ENCODE data around the gene PPP1R13B.
"Not testable (repeated sequence)": the region's sequence is repeated elsewhere in the genome, so short reads cannot be mapped to it uniquely, and the experiment has no call there.

Gene PPP1R13B

DNA sequence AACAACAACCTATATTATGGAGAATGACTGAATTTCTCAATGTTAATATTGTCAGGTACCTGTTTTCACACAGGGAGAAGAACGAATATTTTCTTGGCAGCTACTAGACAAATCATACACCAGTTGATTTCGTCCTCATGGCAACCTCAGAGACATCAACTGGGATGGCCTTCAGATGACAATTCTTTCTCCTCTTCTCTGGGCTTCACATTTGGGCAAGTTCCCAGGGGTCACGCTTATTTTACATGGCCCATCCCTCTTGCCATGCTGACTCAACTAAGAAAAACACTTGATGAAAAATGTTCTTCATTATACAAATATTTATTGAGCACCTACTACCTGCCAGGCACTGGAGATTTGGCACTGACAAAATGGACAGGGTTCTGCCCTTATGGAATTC, 29.0 kb downstream of the PPP1R13B start:
- no peak overlapping the region for H3K4me3 ChIP-seq (ENCODE audit: low read length)
- no peak for TF ChIP-seq ZNF274 (IDR thresholded peaks at IDR 0.05; ENCODE audit: low read depth, low read length)

DNA sequence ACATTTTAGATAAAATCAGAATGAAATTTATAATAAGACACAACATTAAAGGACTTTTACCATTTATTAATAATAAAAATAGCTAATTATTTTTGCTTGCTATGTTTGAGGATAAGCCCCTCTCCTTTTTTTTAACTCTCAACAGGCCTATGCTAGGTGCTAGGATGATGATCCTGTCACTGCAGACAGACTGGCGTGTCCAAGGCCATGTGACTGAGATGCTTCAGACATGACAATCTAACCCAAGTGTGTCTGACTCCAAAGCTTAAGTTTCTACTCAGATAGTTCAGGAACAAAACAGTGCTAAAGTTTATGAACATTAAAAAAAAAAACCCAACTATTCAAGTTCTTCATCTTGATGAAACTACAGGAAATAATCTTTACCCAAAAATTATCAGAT, 29.8 kb downstream of the PPP1R13B start:
- no peak overlapping the region for H3K4me3 ChIP-seq (ENCODE audit: low read length)
- no peak for TF ChIP-seq ZNF274 (IDR thresholded peaks at IDR 0.05; ENCODE audit: low read depth, low read length)

DNA sequence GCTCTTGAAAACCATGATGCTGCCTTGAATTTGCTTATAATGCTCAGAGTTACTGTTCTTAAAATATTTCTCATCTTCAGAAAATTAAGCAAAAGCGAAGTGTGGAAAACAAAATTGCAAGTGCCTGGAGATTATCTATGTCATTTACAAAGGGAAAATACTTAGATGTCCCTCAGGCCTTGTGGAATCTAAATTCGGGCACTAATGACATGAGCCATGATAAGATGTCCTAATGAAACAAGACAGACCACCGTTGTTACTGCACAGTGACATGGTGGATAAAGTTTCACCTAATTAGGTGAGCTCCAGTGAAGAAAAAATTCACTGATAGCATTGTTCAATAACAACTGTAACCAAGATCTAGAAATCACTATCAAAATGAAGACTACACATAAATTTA, 30.4 kb downstream of the PPP1R13B start:
- no peak overlapping the region for H3K4me3 ChIP-seq (ENCODE audit: low read length)
- TF ChIP-seq ZNF274 (IDR thresholded peaks at IDR 0.05; ENCODE audit: low read depth, low read length) = no peak

DNA sequence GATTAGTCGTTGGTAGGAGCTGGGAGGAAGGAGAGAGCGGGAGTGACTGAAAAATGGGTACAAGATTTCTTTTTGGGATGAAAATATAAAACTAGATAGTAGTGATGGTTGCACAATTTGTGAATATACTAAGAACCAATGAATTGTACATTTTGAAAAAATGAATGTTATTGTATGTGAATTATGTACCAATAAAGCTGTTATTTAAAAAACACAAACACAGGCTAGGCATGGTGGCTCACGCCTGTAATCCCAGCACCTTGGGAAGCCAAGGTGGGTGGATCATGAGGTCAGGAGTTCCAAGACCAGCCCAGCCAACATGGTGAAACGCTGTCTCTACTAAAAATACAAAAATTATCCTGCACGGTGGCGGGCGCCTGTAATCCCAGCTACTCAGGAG, 32.1 kb downstream of the PPP1R13B start:
- no peak overlapping the region for H3K4me3 ChIP-seq (ENCODE audit: low read length)
- TF ChIP-seq ZNF274 (IDR thresholded peaks at IDR 0.05; ENCODE audit: low read depth, low read length) = no peak

DNA sequence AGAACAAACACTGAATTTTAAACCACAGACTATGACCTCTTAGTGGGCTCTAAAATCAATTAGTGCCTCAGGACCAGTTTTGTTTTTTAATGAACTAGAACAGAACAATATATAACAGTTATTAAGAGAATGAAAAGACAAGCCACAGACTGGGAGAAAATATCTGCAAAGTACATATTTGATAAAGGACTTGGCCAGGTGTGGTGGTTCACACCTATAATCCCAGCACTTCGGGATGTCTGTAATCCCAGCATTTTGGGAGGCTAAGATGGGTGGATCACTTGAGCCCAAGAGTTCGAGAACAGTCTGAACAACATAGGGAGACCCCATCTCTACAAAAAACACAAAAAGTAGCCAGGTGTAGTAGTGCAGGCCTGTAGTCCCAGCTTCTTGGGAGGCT, 36.2 kb downstream of the PPP1R13B start:
- no peak for TF ChIP-seq ZNF274 (IDR thresholded peaks at IDR 0.05; ENCODE audit: low read depth, low read length)
- H3K4me3 ChIP-seq (ENCODE audit: low read length) = no peak overlapping the region

DNA sequence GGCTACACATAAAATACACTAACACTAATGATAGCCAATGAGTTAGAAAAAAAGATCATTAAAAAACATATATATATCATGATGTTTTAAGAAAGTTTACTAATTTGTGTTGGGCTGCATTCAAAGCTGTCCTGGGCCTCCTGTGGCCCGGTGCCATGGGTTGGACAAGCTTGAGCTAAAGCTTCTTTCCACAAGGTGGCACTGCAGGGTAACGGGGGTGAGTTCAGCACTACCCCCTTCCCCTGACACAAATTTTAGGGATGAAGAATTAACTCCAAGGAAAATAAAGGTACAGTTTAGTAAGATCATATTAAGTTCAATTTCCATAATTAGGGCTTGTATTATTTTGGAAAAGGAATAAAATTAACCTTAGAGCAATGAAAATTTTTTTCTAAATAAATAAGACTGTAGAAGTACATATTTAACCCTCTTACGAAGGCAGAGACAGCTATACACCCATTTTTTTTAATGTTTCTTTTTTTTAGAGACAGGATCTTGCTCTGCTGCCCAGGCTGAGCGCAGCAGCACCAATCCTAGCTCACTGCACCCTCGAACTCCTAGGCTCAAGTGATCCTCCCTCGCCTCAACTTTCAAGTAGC, 38.9 kb downstream of the PPP1R13B start:
- TF ChIP-seq ZNF274 (IDR thresholded peaks at IDR 0.05; ENCODE audit: low read depth, low read length) = no peak
- no peak overlapping the region for H3K4me3 ChIP-seq (ENCODE audit: low read length)

DNA sequence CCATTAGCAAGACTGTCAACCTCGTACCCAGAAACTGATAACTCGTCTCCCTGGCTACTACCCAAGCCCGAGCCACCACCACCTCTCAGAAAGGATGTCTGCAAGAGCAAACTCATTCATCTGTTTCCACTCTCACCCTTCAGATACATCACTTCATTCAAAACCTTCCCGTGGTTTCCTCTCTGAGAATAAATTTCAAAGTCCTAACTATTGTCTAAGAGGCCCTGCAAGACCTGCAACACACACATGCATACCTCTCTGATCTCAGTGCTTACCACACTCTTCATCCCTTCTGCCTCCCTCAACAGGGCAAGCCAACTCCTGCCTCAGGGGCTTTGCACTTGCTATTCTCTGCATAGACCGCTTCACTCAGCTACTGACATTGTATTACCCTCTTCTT, 40.6 kb downstream of the PPP1R13B start:
- TF ChIP-seq ZNF274 (IDR thresholded peaks at IDR 0.05; ENCODE audit: low read depth, low read length) = no peak
- H3K4me3 ChIP-seq (ENCODE audit: low read length) = no peak overlapping the region

DNA sequence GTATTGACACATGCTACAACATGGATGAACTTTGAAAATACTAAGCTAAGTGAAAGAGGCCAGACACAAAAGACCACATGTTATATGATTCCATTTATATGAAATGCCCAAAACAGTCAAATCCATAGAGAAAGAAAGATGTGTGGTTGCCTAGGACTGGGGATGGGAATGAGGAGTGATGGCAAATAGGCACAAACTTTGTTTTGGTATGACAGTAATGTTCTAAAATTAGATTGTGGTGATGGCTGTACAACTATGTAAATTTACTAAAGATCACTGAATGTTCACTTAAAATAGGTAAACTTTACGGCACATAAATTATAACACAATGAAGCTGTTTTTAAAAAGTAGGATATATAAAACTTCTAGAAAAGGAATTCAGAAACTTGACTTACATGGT, 41.7 kb downstream of the PPP1R13B start:
- TF ChIP-seq ZNF274 (IDR thresholded peaks at IDR 0.05; ENCODE audit: low read depth, low read length) = no peak
- H3K4me3 ChIP-seq (ENCODE audit: low read length) = no peak overlapping the region

DNA sequence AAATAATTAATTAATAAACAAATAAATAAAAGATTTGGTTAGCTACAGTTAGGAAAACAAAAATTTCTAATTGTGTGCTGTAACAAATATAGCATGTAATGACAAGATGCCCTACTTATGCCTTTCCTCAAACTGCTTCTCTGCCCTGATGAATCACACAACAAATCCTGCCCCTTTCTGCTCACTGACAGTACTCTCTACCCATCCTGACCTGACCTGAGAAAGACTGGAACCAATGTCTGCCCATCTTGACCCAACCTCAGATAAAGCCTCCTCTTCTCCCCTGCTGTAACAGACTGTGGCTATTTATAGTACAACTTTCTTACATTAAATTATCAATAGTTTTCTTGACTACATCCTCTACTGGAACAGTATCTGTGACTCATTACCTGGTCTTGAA, 43.7 kb downstream of the PPP1R13B start:
- no peak overlapping the region for H3K4me3 ChIP-seq (ENCODE audit: low read length)
- TF ChIP-seq ZNF274 (IDR thresholded peaks at IDR 0.05; ENCODE audit: low read depth, low read length) = no peak

DNA sequence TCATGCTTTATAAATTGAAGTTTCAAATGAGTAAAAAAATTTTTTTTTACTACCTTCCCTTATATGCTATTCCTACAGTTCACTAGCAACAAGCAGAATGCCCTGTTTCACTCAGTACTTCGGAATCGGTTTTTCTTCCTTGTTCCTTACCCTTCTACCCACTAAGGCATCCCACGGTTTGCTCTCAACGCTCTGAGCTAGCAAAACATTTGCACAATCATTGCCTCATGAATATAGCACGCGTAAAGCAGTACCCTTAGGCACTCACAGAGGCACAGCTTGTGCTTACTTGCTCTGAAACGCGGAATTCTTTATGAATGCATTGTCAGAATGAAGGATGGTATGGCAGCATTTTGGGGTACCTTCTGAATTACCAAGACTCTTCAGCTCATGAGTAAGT, 45.0 kb downstream of the PPP1R13B start:
- no peak for TF ChIP-seq ZNF274 (IDR thresholded peaks at IDR 0.05; ENCODE audit: low read depth, low read length)
- H3K4me3 ChIP-seq (ENCODE audit: low read length) = no peak overlapping the region

DNA sequence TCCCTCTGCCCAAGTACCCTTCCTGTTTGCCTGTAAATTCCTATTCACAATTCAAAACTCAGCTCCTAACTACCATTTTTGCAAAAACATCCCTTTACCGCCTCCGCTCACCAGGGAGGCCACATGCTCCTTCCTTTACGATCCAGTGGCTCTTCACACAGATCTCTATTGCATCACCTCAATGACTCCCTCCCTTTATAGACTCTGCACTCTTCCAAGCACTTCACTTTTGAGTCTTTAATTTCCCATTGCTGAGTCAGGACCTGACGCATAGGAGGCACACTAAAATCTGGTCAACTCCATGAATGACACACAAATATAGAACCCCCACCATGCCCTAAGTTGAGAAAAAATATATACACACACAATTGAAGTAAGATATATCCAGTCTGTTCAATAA, 45.9 kb downstream of the PPP1R13B start:
- H3K4me3 ChIP-seq (ENCODE audit: low read length) = no peak overlapping the region
- TF ChIP-seq ZNF274 (IDR thresholded peaks at IDR 0.05; ENCODE audit: low read depth, low read length) = no peak

DNA sequence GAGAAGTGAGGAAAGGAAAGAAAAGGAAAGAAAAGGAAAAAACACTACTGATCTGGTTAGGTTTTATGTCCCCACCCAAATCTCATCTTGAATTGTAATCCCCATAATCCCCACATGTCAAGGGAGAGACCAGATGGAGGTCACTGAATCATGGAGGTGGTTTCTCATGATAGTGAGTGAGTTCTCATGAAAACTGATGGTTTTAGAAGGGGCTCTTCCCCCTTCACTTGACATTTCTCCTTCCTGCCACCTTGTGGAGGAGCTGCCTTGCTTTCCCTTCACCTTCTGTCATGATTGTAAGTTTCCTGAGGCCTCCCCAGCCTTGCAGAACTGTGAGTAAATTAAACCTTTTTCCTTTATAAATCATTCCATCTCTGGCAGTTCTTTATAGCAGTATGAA, 54.2 kb downstream of the PPP1R13B start:
- not testable (repeated sequence) for H3K4me3 ChIP-seq (ENCODE audit: low read length)

DNA sequence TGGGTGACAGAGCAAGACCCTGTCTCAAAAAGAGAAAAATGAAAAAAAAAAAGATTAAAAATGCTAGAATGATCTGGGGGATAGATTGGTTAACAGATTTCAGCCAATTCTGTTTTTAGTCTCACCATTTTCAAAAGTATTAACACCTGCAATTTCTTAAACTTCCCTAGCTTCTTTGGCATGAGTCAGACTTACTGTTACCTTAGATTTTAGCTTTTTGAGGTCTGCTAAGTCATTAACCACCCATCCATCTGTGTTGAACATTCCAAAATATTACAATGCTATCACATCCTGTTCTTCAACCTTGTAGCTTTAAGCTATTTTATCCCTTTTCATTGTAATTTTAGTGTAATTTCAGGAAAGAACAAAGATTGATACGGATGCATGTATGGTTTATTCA, 59.3 kb downstream of the PPP1R13B start:
- no peak for TF ChIP-seq ZNF274 (IDR thresholded peaks at IDR 0.05; ENCODE audit: low read depth, low read length)
- H3K4me3 ChIP-seq (ENCODE audit: low read length) = no peak overlapping the region

DNA sequence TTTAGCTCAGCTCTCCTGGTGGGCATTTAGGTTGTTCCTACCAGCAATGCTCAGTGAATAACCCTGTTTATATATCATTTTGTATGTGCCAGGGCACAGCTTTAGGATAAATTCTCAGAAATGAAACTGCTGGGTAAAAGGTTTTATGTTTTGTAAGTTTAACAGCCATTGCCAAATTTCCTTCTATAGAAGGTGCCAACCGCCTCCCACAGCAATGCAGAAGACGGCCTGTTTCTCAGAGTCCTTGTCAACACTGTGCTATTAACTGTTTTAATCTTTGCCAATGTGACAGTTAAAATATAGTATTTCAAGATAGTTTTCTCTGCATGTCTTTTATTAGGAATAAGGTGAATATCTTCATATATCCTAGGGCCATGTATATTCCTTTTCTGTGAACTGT, 65.0 kb downstream of the PPP1R13B start:
- no peak for TF ChIP-seq ZNF274 (IDR thresholded peaks at IDR 0.05; ENCODE audit: low read depth, low read length)
- H3K4me3 ChIP-seq (ENCODE audit: low read length) = no peak overlapping the region

DNA sequence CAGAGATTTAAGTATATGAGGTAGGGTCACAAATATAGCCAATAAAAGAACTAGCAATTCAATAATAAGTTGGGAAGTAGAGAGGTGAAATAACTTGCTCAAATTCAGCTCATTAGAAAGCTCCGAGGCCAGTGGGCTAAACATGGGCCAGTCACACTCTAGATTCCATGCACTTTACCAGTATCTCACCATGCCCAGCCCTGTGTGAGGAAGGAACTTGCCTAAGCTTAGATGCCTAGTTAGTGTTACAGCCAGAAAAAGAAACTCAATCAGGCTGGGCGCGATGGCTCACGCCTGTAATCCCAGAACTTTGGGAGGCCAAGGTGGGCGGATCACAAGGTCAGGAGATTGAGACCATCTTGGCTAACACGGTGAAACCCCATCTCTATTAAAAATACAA, 71.1 kb downstream of the PPP1R13B start:
- not testable (repeated sequence) for H3K4me3 ChIP-seq (ENCODE audit: low read length)

DNA sequence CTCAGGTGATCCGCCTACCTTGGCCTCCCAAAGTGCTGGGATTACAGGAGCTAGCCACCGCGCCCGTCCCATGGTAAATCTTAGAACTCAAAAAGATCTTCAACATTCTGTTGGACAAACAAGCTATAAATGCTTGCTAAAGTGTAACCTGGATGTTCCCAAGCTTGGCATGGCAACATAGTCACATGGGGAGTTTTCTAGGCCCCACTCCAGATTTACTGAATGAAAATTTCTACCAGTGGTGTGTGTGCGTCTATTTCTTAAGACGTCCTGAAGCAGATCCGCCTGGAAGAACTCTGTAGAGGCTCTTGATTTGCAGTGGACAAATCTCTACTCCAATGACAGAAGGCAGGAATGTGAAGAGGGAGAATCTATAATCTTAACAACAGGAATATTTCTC, 71.9 kb downstream of the PPP1R13B start:
- TF ChIP-seq ZNF274 (IDR thresholded peaks at IDR 0.05; ENCODE audit: low read depth, low read length) = no peak

DNA sequence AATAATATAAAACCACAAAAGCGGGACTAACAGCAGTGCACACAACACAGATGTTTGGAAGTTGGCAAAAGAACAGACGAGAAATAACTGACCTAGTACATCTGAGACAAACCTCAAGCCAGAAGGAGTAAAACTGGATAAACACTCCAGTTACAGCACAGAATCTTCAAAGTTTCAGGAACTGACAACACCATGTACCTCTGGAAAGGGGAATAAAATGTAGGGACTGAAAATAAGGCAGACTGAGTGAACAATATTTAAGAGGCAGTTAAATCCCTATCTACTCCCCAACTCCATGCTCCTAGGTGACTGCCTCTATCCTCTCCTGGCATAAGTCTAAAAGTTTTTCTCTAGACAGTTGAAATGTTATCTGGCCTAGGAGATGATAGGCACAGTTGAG, 73.9 kb downstream of the PPP1R13B start:
- no peak for TF ChIP-seq ZNF274 (IDR thresholded peaks at IDR 0.05; ENCODE audit: low read depth, low read length)
- H3K4me3 ChIP-seq (ENCODE audit: low read length) = no peak overlapping the region

More for the DNA sequence above, 71.9 kb downstream of the PPP1R13B start:
- H3K4me3 ChIP-seq (ENCODE audit: low read length) = no peak overlapping the region
